Measurements from ENCODE around the gene HIVEP3. TPM values are rescaled to one million over a fixed set of nuclear protein-coding genes. Genes with fewer than 3 reads are reported as not detected.
A peak's percentile ranks its signal among the peaks of the same experiment; 100 is the strongest.

Gene HIVEP3
- polyA plus RNA-seq, 4 donors: 3.5 to 4.8 (median 4.6) TPM

- DNase-seq (ENCODE audit: low read depth in 4 of 4, low spot score in 2 of 4): no peak
These were observed 243.3 kb downstream of the HIVEP3 start for GRCh38 chr1:41675401-41675800.

- no peak for DNase-seq (ENCODE audit: low read depth in 4 of 4, low spot score in 2 of 4)
These were observed 244.2 kb downstream of the HIVEP3 start for GRCh38 chr1:41674522-41674921.

GRCh38 chr1:41673806-41674205 lies 244.9 kb downstream of the HIVEP3 start:
- DNase-seq (ENCODE audit: low read depth in 4 of 4, low spot score in 2 of 4): no peak

- DNase-seq (ENCODE audit: low read depth in 4 of 4, low spot score in 2 of 4): no peak
These were observed 245.3 kb downstream of the HIVEP3 start for GRCh38 chr1:41673378-41673777.

- no peak for DNase-seq (ENCODE audit: low read depth in 4 of 4, low spot score in 2 of 4)
These were observed 245.9 kb downstream of the HIVEP3 start for GRCh38 chr1:41672641-41673361.

- DNase-seq (ENCODE audit: low read depth in 4 of 4, low spot score in 2 of 4): no peak
These were observed 246.5 kb downstream of the HIVEP3 start for GRCh38 chr1:41672173-41672572.

- no peak for DNase-seq (ENCODE audit: low read depth in 4 of 4, low spot score in 2 of 4)
These were observed 247.5 kb downstream of the HIVEP3 start for GRCh38 chr1:41671116-41671755.

GRCh38 chr1:41670217-41670957 lies 248.3 kb downstream of the HIVEP3 start:
- no peak for DNase-seq (ENCODE audit: low read depth in 4 of 4, low spot score in 2 of 4)

- no peak for DNase-seq (ENCODE audit: low read depth in 4 of 4, low spot score in 2 of 4)
These were observed 249.8 kb downstream of the HIVEP3 start for GRCh38 chr1:41668967-41669366.

GRCh38 chr1:41668054-41668660 lies 250.6 kb downstream of the HIVEP3 start:
- DNase-seq (ENCODE audit: low read depth in 4 of 4, low spot score in 2 of 4): no peak

GRCh38 chr1:41666981-41667631 lies 251.6 kb downstream of the HIVEP3 start:
- DNase-seq (ENCODE audit: low read depth in 4 of 4, low spot score in 2 of 4): no peak

GRCh38 chr1:41665962-41666917 lies 252.5 kb downstream of the HIVEP3 start:
- DNase-seq (ENCODE audit: low read depth in 4 of 4, low spot score in 2 of 4): no peak

- DNase-seq (ENCODE audit: low read depth in 4 of 4, low spot score in 2 of 4): no peak
These were observed 253.7 kb downstream of the HIVEP3 start for GRCh38 chr1:41664861-41665640.

- no peak for DNase-seq (ENCODE audit: low read depth in 4 of 4, low spot score in 2 of 4)
These were observed 254.9 kb downstream of the HIVEP3 start for GRCh38 chr1:41663671-41664400.

GRCh38 chr1:41662765-41663437 lies 255.8 kb downstream of the HIVEP3 start:
- DNase-seq (ENCODE audit: low read depth in 4 of 4, low spot score in 2 of 4): no peak

GRCh38 chr1:41662061-41662764 lies 256.5 kb downstream of the HIVEP3 start:
- DNase-seq (ENCODE audit: low read depth in 4 of 4, low spot score in 2 of 4): peak in 2 of 4 donors; percentile 48 to 56

Measured in left renal cortex interstitium (tissue), 4 donors.